ENCODE data around the gene FBXL13.
A peak's percentile ranks its signal among the peaks of the same experiment; 100 is the strongest.

FBXL13 gene

GRCh38 chr7:102897856-102898531 is 176.6 kb downstream of the FBXL13 start:
- H3K9me3 ChIP-seq (ENCODE audit: control insufficient read depth in 2 of 2, low read length in 2 of 2), result no peaks in the 10 kb centered on the region
- peaks cover 7% of the 10 kb centered on the region for H3K4me1 ChIP-seq (ENCODE audit: control insufficient read depth, insufficient read depth, low read length)
- H3K27ac ChIP-seq (ENCODE audit: low read length), result no peak overlapping the region

GRCh38 chr7:102897211-102897631 is 177.4 kb downstream of the FBXL13 start:
- Histone ChIP-seq H3K4me1 (ENCODE audit: control insufficient read depth, insufficient read depth, low read length) (peaks cover 7% of the 10 kb centered on the region), H3K27me3 (ENCODE audit: control insufficient read depth in 1 of 2, insufficient read depth in 2 of 2, low read length in 2 of 2) (no peaks in the 10 kb centered on the region), H3K36me3 (ENCODE audit: control insufficient read depth in 2 of 2, insufficient read depth in 2 of 2, low read length in 2 of 2) (no peaks in the 10 kb centered on the region), H3K4me3 (ENCODE audit: low read length in 2 of 2) (no peak overlapping the region), H3K27ac (ENCODE audit: low read length) (no peak overlapping the region), H3K9me3 (ENCODE audit: control insufficient read depth in 2 of 2, low read length in 2 of 2) (no peaks in the 10 kb centered on the region), H3K9ac (ENCODE audit: low read length in 2 of 2) (no peak overlapping the region)

More at GRCh38 chr7:102897856-102898531, 176.6 kb downstream of the FBXL13 start:
- H3K36me3 ChIP-seq (ENCODE audit: control insufficient read depth in 2 of 2, insufficient read depth in 2 of 2, low read length in 2 of 2), result no peaks in the 10 kb centered on the region
- H3K27me3 ChIP-seq (ENCODE audit: control insufficient read depth in 1 of 2, insufficient read depth in 2 of 2, low read length in 2 of 2), result no peaks in the 10 kb centered on the region
- no peak overlapping the region for H3K4me3 ChIP-seq (ENCODE audit: low read length in 2 of 2)
- no peak overlapping the region for H3K9ac ChIP-seq (ENCODE audit: low read length in 2 of 2)

GRCh38 chr7:102896585-102896984 is 178.0 kb downstream of the FBXL13 start:
- Histone ChIP-seq H3K9ac (ENCODE audit: low read length in 2 of 2) (no peak overlapping the region), H3K27me3 (ENCODE audit: control insufficient read depth in 1 of 2, insufficient read depth in 2 of 2, low read length in 2 of 2) (no peaks in the 10 kb centered on the region), H3K27ac (ENCODE audit: low read length) (peak overlapping the region; percentile 56), H3K4me1 (ENCODE audit: control insufficient read depth, insufficient read depth, low read length) (peaks cover 9% of the 10 kb centered on the region), H3K4me3 (ENCODE audit: low read length in 2 of 2) (no peak overlapping the region), H3K9me3 (ENCODE audit: control insufficient read depth in 2 of 2, low read length in 2 of 2) (no peaks in the 10 kb centered on the region), H3K36me3 (ENCODE audit: control insufficient read depth in 2 of 2, insufficient read depth in 2 of 2, low read length in 2 of 2) (no peaks in the 10 kb centered on the region)

- H3K27ac ChIP-seq (ENCODE audit: low read length), result peak overlapping the region; percentile 56
- no peaks in the 10 kb centered on the region for H3K36me3 ChIP-seq (ENCODE audit: control insufficient read depth in 2 of 2, insufficient read depth in 2 of 2, low read length in 2 of 2)
- H3K4me1 ChIP-seq (ENCODE audit: control insufficient read depth, insufficient read depth, low read length), result peaks cover 17% of the 10 kb centered on the region
- H3K9ac ChIP-seq (ENCODE audit: low read length in 2 of 2), result no peak overlapping the region
- H3K9me3 ChIP-seq (ENCODE audit: control insufficient read depth in 2 of 2, low read length in 2 of 2), result no peaks in the 10 kb centered on the region
- H3K27me3 ChIP-seq (ENCODE audit: control insufficient read depth in 1 of 2, insufficient read depth in 2 of 2, low read length in 2 of 2), result no peaks in the 10 kb centered on the region
- H3K4me3 ChIP-seq (ENCODE audit: low read length in 2 of 2), result peak overlapping the region in 1 of 2 donors; percentile 9
These were observed 179.0 kb downstream of the FBXL13 start for GRCh38 chr7:102895602-102896001.

- Histone ChIP-seq H3K9ac (ENCODE audit: low read length in 2 of 2) (no peak overlapping the region), H3K4me1 (ENCODE audit: control insufficient read depth, insufficient read depth, low read length) (peaks cover 22% of the 10 kb centered on the region), H3K27ac (ENCODE audit: low read length) (no peak overlapping the region)
These were observed 181.8 kb downstream of the FBXL13 start for GRCh38 chr7:102892631-102893278.

GRCh38 chr7:102891693-102892261 is 182.8 kb downstream of the FBXL13 start:
- Histone ChIP-seq H3K27me3 (ENCODE audit: control insufficient read depth in 1 of 2, insufficient read depth in 2 of 2, low read length in 2 of 2) (no peaks in the 10 kb centered on the region), H3K4me1 (ENCODE audit: control insufficient read depth, insufficient read depth, low read length) (peaks cover 22% of the 10 kb centered on the region), H3K9me3 (ENCODE audit: control insufficient read depth in 2 of 2, low read length in 2 of 2) (no peaks in the 10 kb centered on the region), H3K4me3 (ENCODE audit: low read length in 2 of 2) (no peak overlapping the region), H3K36me3 (ENCODE audit: control insufficient read depth in 2 of 2, insufficient read depth in 2 of 2, low read length in 2 of 2) (no peaks in the 10 kb centered on the region), H3K9ac (ENCODE audit: low read length in 2 of 2) (no peak overlapping the region), H3K27ac (ENCODE audit: low read length) (no peak overlapping the region)

More at GRCh38 chr7:102892631-102893278, 181.8 kb downstream of the FBXL13 start:
- Histone ChIP-seq H3K9me3 (ENCODE audit: control insufficient read depth in 2 of 2, low read length in 2 of 2) (no peaks in the 10 kb centered on the region), H3K27me3 (ENCODE audit: control insufficient read depth in 1 of 2, insufficient read depth in 2 of 2, low read length in 2 of 2) (no peaks in the 10 kb centered on the region), H3K36me3 (ENCODE audit: control insufficient read depth in 2 of 2, insufficient read depth in 2 of 2, low read length in 2 of 2) (no peaks in the 10 kb centered on the region), H3K4me3 (ENCODE audit: low read length in 2 of 2) (no peak overlapping the region)

- Histone ChIP-seq H3K4me1 (ENCODE audit: control insufficient read depth, insufficient read depth, low read length) (peaks cover 17% of the 10 kb centered on the region), H3K9ac (ENCODE audit: low read length in 2 of 2) (no peak overlapping the region), H3K27ac (ENCODE audit: low read length) (no peak overlapping the region), H3K9me3 (ENCODE audit: control insufficient read depth in 2 of 2, low read length in 2 of 2) (no peaks in the 10 kb centered on the region), H3K4me3 (ENCODE audit: low read length in 2 of 2) (no peak overlapping the region), H3K27me3 (ENCODE audit: control insufficient read depth in 1 of 2, insufficient read depth in 2 of 2, low read length in 2 of 2) (no peaks in the 10 kb centered on the region), H3K36me3 (ENCODE audit: control insufficient read depth in 2 of 2, insufficient read depth in 2 of 2, low read length in 2 of 2) (no peaks in the 10 kb centered on the region)
These were observed 183.5 kb downstream of the FBXL13 start for GRCh38 chr7:102890971-102891692.

GRCh38 chr7:102890292-102890970 is 184.2 kb downstream of the FBXL13 start:
- no peaks in the 10 kb centered on the region for H3K27me3 ChIP-seq (ENCODE audit: control insufficient read depth in 1 of 2, insufficient read depth in 2 of 2, low read length in 2 of 2)
- H3K9ac ChIP-seq (ENCODE audit: low read length in 2 of 2), result no peak overlapping the region
- no peaks in the 10 kb centered on the region for H3K9me3 ChIP-seq (ENCODE audit: control insufficient read depth in 2 of 2, low read length in 2 of 2)
- peaks cover 14% of the 10 kb centered on the region for H3K4me1 ChIP-seq (ENCODE audit: control insufficient read depth, insufficient read depth, low read length)
- H3K36me3 ChIP-seq (ENCODE audit: control insufficient read depth in 2 of 2, insufficient read depth in 2 of 2, low read length in 2 of 2), result no peaks in the 10 kb centered on the region
- peak overlapping the region; percentile 18 for H3K27ac ChIP-seq (ENCODE audit: low read length)
- H3K4me3 ChIP-seq (ENCODE audit: low read length in 2 of 2), result no peak overlapping the region

GRCh38 chr7:102889851-102890250 is 184.7 kb downstream of the FBXL13 start:
- Histone ChIP-seq H3K4me1 (ENCODE audit: control insufficient read depth, insufficient read depth, low read length) (peaks cover 14% of the 10 kb centered on the region), H3K4me3 (ENCODE audit: low read length in 2 of 2) (no peak overlapping the region), H3K27ac (ENCODE audit: low read length) (peak overlapping the region; percentile 18), H3K9me3 (ENCODE audit: control insufficient read depth in 2 of 2, low read length in 2 of 2) (no peaks in the 10 kb centered on the region), H3K27me3 (ENCODE audit: control insufficient read depth in 1 of 2, insufficient read depth in 2 of 2, low read length in 2 of 2) (no peaks in the 10 kb centered on the region), H3K36me3 (ENCODE audit: control insufficient read depth in 2 of 2, insufficient read depth in 2 of 2, low read length in 2 of 2) (no peaks in the 10 kb centered on the region), H3K9ac (ENCODE audit: low read length in 2 of 2) (no peak overlapping the region)

GRCh38 chr7:102888561-102889233 is 185.9 kb downstream of the FBXL13 start:
- no peak overlapping the region for H3K4me3 ChIP-seq (ENCODE audit: low read length in 2 of 2)
- H3K27me3 ChIP-seq (ENCODE audit: control insufficient read depth in 1 of 2, insufficient read depth in 2 of 2, low read length in 2 of 2), result no peaks in the 10 kb centered on the region
- no peak overlapping the region for H3K27ac ChIP-seq (ENCODE audit: low read length)
- H3K9me3 ChIP-seq (ENCODE audit: control insufficient read depth in 2 of 2, low read length in 2 of 2), result no peaks in the 10 kb centered on the region
- no peaks in the 10 kb centered on the region for H3K36me3 ChIP-seq (ENCODE audit: control insufficient read depth in 2 of 2, insufficient read depth in 2 of 2, low read length in 2 of 2)
- H3K4me1 ChIP-seq (ENCODE audit: control insufficient read depth, insufficient read depth, low read length), result peaks cover 14% of the 10 kb centered on the region
- no peak overlapping the region for H3K9ac ChIP-seq (ENCODE audit: low read length in 2 of 2)
